ENCODE results near the gene LNPEP.

The LNPEP gene

DNA sequence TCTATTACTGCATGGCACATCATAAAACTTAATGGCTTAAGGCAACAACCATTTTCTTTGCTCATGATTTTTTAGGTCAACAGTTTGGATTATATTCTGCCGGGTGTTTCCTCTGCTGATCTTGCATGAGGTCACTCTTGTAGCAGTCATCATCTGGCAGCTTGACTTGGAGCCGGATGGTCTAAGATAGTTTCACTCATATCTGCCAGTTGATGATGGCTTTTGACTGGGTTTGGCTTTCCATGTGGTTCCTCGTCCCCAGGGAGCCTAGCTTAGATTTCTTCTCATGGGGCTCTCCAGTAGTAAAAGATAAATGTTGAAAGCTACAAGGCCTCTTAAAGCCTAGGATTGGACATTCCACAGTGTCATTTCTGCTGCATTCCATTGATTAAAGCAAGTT lies 27.4 kb downstream of the LNPEP start:
- no peak for DNase-seq

DNA sequence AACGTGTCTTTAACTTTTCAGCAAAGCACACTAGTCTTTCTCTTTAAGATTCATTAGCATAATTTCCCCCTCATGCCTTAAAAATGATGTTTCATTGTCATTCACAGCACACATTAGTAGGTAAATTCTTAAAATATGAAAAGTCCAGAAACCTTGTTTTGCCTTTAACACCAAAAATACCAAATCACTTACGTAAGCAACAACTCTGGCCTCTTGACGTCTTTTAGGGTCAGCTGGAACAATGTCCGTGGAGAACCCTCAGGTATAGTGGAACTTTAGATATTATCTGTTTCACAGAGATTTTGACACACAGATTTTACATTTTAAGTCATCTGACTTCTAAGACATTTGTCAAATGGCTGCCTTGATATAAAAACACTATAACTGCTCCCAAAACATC lies 30.9 kb downstream of the LNPEP start:
- DNase-seq = no peak

DNA sequence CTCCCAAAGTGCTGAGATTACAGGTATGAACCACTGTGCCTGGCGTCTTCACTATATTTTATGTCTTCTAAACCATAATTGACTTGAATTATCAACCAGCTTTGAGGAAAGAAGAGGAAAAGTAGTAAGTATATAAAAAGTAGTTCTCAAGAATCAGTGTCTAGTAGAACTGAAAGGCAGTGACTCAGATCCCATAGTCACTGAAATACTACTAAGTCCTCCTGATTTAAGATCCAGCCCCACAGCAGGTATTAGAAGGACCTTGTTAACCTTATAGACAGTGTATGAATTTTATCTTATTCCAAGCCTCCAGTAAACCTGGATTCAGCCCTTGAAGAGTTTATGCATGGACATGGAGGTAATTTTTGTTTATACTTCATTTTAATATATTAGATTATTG lies 31.5 kb downstream of the LNPEP start:
- DNase-seq = no peak

DNA sequence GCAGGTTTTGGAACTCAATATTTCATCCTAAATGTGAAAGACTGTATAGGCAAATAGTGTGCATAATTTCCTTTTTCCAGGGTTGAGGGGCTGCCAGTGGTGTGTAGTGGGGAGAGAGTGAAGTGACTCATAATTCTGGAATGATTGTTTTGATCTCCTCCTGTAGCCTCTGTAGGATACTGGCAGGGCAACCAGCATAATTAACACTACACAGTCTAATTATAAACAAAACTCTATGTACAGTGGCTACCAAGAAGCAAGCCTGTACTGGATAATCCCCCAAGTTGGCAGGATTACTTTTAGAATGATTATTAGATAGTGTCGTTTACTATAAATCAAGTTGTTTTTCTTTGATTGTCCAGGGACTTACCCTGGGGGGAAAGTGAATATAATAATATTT lies 32.2 kb downstream of the LNPEP start:
- no peak for DNase-seq

DNA sequence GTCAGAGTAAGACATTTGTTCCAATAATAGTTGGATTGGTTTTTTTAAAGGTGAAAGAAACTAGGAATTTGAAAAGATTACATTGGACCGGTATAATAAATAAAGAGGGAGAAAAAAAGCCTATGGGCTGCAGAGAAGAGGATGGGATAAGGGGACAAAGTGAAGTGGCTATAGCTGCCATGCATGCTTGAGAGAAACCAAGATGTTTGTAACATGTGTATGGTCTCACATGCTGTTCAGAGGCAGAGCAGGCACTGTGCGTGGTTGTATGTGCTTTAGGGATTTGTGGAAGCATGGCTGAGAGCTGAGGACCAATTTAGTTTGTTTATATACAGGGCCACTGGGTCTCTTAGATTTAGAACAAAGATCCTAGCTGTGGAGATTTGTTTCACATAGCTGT lies 32.7 kb downstream of the LNPEP start:
- DNase-seq = no peak

DNA sequence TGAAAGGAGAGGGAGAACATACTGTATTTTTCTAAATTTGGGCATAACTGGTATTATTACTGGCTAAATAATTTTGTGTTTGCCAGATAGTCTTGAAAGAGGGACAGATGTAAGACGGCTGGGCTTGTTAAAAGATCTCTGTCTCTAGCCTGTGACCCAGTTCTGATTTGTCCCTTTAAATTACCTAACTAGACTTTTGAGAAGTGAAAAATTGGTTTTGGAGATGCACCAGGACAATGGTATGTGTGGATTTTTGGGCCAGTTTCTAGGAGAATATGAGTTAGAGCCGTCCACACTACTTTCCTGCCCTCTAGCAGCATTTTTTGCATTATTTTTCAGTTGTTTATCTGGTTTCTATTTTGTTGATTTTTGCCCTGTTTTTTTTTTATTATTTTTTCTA lies 33.5 kb downstream of the LNPEP start:
- no peak for DNase-seq

DNA sequence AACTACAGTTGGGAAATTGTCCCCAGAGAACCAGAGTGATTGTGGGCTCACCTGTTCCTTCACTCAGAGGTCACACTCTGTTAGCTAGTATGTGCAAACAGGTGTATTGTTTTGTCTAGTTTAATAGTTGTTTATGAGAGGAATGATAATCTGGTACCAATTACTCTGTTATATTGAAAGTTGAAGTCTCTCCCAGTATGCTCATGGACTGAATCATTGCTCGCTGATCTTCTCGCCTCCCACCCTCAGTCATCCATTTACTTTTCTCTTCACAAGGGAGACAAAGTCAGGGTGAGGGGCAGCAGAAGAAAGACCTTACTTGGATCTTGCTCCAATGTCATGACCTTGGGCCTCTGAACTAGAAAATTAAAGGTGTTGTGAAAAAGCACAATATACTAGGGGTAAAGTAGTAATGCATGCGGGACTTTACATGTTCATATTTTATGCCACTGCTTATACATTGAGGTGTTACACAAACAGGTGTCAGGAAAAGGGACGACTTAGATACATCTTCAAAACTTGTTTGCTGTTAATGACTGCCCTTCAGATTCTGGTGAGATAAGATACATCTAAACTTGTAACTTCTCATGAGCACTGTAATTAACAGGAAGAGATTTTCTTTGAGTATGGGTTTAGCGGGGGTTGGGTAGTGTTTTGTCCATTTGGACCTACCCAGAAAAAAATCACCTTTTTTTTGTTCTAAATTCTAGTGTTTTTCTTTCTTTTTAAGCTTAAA lies 36.9 kb downstream of the LNPEP start:
- no peak for DNase-seq

DNA sequence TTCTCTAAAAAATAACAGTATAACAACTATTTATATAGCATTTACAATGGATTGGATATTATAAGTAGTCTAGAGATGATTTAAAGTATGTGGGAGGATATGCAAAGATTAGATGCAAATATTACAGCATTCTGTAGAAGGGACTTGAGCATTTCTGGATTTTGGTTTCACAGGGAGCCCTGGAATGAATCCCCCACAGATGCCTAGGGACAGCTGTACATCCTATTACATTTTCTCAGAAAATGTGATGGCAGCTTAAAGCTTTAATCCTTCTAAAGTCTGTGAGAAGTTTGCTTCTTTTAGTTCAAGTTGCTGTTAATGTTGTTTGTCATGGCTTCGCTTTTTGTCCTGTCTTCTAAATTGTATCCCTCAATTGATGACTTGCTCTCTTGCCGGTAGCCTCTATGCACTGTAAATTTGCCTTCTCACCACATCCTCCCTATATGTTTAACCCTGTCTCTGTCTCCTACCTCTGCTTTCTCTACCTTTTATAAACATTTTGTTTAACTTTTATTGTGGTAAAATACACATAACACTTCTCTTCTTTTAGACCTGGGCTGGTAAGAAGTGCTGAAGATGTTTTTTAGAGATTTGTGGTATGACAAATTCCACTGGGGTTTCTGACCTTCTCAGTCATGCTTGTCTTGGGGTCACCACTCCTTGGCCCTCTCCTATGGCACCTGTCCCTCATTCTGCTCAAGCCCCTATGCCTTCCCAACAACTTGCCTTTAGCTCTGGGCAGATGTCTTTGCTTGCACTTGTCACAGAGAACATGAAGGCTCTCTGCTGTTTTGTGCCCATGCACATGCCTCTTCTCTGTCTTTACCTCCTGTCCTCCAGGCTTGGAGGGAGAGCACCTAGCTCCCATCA lies 37.9 kb downstream of the LNPEP start:
- no peak for DNase-seq

DNA sequence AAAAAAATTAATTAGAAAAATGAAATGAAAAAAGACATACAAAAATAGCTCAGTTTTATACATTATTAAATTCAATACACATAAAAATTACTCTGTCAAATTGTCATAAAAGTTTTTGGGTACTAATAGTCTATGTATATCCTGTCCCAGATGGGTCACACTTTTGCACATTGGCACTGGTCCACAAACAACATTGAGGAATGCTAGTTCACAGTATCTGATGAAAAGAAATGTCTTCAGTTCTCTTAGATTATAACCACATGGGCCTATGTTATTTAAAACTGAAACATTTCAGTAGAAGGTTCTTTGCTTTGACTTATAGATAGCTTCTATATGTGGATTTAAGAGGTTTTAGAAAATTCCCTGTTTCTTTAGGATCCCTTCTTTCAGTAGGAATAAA lies 39.8 kb downstream of the LNPEP start:
- DNase-seq = no peak

DNA sequence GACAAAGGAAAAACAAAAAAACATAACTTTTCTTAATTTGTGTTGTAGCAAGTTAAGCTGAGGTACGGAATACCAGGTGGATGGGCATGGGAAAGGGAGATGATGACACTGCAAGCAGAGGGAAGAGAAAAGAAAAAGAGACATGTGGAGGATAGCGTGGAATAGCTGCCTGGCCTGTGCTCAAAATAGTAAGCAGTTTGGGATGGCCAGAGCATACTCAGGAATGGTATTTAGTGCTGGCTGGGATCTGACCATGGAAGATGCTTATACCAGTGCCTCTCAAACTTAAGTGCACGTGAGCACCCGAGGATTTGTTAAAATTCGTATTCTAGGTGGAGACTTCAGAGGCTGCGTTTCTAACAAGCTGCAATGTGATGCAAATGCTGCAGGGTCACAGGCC lies 41.3 kb downstream of the LNPEP start:
- no peak for DNase-seq

DNA sequence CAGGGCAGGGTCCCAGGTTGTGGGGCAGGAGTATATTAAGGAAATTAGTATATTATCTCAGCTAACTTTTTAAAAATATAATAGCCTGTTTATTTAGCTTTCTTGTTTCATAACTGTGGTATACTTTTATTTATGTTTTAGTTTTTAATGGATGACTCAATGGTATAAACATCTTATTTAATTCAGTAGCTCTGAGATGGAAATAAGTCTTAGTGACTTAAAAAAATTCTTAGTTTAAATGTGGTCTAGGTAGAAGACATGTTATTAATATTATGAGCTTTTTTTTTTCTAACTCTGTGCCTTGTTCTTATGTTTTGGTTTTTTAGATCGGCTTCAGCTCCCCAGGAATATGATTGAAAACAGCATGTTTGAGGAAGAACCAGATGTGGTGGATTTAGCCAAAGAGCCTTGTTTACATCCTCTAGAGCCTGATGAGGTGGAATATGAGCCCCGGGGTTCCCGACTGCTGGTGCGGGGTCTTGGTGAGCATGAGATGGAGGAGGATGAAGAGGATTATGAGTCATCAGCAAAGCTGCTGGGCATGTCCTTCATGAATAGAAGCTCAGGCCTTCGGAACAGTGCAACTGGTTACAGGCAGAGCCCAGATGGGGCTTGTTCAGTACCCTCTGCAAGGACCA lies 43.1 kb downstream of the LNPEP start:
- DNase-seq = no peak

DNA sequence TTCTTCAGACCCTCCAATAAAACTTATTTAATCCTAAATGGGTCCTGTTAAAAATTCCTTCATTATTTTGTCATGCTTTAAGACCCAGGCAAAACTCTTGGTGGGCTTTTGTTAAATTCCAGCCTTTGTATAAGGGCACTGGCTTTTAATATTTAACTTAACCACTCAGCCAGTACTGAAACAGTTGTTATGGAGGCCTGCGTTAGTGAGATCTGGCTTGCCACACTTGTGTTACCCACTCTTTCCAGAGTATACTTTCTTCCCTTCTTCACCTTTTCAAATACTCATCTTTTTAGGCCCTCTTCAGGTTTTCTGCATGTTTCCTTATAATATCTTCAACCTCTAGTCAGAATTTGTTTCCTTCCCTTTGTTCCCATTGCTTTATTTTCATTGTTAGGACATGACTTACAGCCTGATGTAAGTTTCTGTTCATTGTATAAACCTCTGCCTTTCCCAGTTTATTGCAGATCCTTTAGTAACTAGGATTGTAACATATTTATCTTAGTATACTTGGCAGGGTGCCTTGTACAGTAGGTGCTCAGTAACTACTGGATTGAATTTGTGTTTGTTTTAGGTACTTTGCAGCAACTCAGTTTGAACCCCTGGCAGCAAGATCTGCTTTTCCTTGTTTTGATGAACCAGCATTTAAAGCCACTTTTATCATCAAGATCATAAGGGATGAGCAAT lies 48.8 kb downstream of the LNPEP start:
- no peak for DNase-seq

DNA sequence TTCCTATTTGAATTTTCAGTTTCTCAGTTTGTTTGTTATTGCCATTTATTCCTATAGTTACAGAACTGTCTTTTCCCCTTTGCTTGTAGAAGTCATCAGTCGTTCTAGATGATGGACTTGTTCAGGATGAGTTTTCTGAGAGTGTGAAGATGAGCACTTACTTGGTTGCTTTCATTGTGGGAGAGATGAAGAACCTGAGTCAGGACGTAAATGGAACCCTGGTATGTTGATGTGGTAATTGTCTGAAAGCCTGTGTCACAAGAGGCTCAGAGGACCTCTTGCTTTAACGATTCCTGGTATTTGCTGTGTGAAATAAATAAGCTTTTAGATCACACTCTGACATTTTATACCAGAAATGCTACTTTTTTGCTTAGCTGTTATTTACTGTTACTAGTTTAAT lies 50.6 kb downstream of the LNPEP start:
- DNase-seq = no peak

DNA sequence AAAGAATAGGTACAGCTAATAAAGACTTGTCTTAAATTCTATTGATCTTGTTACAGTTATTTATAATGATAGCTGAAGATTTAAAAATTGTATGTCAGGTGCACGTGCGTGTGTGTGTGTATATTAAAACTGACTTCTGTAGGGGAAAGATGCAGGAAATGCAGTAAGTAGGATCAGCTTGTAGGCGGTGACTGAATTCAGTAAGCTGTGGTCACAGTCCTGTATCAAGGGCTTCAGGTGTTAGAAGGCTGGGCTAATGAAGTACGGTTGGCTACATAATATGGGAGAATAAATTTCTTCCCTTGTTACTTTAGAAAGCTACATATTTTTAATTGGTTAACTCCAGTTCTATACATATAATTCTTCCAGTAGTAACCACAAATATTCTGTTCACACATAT lies 54.2 kb downstream of the LNPEP start:
- no peak for DNase-seq

DNA sequence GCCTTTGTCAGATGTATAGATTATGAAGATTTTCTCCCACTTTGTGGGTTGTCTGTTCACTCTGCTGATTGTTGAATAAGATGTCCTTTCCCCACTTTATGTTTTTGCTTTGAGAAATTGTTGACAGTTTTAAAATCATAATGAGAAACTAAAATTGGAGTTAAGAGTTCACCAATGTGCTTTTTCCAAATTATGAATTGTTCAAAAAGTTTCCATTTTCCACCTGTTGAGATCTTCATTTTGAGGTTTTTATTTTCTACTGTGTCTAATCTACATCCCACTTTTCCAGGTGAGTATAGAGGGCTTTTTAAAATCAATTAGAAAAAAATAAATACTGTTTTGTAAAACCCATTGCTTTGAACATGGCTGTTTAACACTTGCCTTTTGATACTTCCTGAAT lies 55.8 kb downstream of the LNPEP start:
- no peak for DNase-seq

DNA sequence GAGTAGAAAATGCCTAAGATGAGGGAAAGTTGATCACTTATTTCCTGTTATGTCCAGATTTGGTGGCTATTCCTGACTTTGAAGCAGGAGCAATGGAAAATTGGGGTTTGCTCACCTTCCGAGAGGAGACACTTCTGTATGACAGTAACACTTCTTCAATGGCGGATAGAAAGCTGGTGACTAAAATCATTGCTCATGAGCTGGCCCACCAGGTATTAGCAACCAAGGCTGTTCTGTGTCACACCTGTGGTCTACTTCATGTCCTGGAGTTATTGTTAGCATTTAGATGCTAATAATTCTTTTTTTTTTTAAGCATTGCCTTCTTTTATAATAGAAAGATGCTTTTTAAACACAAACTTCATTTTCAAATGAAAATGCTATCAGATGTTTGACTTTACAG lies 57.9 kb downstream of the LNPEP start:
- no peak for DNase-seq

DNA sequence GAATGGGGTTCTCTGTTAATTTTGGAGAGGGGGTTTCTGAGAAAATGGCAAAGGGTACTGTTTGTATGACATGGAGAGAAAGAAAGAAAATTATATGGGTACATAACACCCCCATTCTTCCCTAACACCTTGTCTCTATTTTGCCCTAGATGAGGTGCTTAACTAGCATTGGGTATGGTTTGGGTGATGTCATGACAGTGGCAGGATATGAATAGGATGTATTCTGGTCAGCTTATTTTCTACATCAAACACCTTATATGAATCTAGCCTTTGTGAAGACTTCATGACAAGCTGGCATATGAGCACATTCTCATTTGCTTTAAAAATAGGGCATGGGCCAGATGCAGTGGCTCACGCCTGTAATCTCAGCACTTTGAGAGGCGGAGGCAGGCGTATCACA lies 58.6 kb downstream of the LNPEP start:
- no peak for DNase-seq

DNA sequence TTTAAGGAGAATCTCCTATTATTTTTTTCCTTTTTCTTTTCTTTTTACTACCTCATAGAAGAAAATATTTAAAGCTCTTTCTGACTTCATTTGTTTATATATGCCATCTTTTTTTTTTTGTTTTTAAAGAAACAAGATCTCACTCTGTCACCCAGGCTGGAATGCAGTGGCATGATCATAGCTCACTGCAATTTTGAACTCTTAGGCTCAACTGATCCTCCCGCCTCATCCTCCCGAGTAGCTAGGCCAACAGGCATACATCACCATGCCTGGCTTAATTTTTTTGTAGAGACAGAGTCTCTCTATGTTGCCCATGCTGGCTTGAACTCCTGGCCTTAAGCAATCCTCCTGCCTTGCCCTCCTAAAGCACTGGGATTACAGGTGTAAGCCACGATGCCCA lies 59.5 kb downstream of the LNPEP start:
- DNase-seq = no peak

DNA sequence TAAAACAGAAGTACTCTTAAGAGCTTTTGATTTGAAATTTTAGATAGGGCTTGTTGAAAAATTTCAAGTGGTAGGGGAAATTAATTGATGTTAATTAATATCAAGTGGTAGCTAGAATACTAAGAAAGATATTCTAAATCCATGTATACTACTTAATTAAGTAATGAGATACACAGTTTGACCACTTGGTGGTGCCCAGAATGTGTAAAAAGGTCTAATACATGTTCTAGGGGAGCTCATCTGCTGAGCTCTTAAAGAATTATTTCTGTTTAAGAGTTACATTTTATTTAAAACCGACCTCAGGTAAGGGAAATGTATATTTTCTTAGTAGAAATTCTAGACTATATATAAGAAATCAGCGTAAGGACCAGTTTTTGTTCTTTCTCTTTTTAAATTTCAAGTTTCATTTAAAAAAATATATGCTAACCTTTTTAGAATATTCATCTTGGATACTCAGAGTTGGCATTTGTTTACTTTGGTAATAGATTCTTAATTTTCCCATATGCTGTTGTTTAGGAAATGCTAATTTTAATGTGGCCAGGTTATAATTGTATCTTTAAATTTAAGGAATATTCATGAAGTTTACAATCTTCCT lies 61.5 kb downstream of the LNPEP start:
- no peak for DNase-seq

DNA sequence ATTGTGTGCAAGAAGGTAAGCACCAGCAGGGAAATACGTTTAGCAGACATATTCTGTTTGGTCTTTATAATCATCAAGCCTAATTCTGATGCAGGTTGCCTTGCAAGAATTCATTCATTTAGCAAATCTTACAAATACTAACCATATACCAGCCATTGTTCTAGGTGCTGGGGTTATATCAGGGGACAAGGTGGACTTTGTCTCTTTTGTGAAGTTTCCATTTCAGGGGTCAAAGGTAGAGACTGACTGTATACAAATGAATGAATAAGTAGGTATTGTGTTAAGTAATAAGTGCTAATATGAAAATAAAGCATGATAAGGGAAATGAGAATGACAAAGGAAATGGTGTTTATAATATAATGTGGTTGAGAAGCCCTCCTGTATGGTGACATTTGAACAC lies 64.0 kb downstream of the LNPEP start:
- no peak for DNase-seq

DNA sequence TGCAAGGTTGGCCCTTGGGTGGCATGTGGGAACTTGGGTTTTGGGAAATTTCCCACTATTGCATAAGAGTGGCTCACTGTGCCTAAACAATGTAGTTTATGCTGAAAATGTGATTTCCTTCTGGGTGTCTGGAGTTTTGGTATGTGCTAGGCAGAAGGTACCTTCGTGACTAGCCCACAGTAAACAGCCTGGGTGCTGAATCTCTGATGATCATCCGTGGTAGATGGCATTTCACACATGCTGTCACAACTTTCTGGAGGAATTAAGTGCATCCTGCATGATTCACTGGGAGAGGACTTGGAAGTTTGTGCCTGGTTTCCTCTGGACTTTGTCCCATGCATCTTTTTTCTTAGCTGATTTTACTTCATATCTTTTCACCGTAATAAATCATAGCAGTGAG lies 64.5 kb downstream of the LNPEP start:
- DNase-seq = no peak

DNA sequence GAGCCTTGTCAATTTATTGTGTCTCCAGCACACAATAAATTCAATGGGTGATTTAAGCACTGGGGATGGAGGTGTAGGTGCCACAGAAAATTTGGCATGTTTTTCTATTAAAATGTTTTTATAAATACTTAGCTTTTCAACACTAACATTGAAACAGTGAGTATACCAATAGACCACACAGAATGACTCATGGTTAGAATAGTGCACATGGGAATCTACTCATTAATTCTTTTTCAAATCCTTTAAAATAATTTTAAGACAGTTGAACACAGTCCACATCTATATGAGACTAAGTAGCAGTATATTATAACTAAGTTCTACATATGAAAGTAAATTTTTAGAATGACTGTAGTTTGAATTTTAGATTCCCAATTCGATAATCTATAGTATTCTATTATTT lies 67.1 kb downstream of the LNPEP start:
- DNase-seq = no peak

DNA sequence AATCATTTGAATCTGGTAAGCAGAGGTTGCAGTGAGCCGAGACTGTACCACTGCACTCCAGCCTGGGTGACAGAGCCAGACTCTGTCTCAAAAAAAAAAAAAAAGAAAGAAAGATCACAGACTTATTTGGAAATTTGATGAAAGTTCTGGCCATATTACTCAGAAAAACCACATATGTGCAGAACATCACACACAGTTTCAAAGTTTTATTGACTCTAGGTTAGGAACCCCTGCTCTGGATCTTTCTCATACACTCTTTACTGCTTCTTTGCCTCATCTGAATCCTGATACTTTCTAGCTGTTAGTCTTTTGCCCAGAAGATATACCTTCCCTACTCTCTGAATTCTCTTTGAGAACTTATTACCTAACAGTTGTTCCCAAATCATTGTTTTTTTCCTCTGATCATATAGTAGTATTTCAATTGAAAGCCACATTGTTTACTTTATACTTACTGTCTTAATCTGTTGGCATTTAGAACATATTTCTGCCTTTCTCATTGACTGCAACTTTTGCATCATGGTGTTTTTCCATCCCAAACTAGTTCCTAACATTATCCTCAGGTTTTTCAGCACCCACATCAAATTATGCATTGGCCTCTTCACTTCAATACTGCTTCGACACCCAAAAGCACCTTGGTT lies 68.7 kb downstream of the LNPEP start:
- no peak for DNase-seq

Data from stimulated activated CD4-positive, alpha-beta T cell treated with anti-CD3 and anti-CD28 coated beads, Interleukin-2, amount 100 ng/mL, for 24 hours (primary cell).